GM12874 (cell line): ENCODE data around the gene TMEM106C.

Experiments used
- CTCF ChIP-seq: IDR thresholded peaks from 2 replicates; pipeline ENCODE4 v1.5.1; 2011; ENCODE audit warnings: low read depth, mild to moderate bottlenecking, control low read depth, low read length, moderate library complexity; ENCODE audit not compliant: insufficient read depth

TMEM106C gene

GRCh38 chr12:47950856-47951468 is 12.4 kb upstream of the TMEM106C start:
- no peak for TF ChIP-seq CTCF

- no peak for TF ChIP-seq CTCF
These were observed 9.3 kb upstream of the TMEM106C start for GRCh38 chr12:47954058-47954457.

- no peak for TF ChIP-seq CTCF
These were observed 8.8 kb upstream of the TMEM106C start for GRCh38 chr12:47954467-47955045.

GRCh38 chr12:47955059-47955458 is 8.3 kb upstream of the TMEM106C start:
- TF ChIP-seq CTCF, result no peak

GRCh38 chr12:47962198-47962597 is 1.2 kb upstream of the TMEM106C start:
- TF ChIP-seq CTCF, result no peak

- TF ChIP-seq CTCF, result no peak
These were observed 821 bp downstream of the TMEM106C start for GRCh38 chr12:47964106-47964728.

- no peak for TF ChIP-seq CTCF
These were observed 2.2 kb downstream of the TMEM106C start for GRCh38 chr12:47965581-47965980.
